Neural progenitor cell (in vitro differentiated cells): ENCODE results near the gene SEPTIN2.

ENCODE experiments used
- EZH2 ChIP-seq: fragments of 200-600 bp; sonication (generic); IDR thresholded peaks from 2 replicates; pipeline ENCODE4 v1.6.1; 2017; ENCODE audit warnings: antibody characterized with exemption, mild to moderate bottlenecking, moderate library complexity
- EZH2phosphoT487 ChIP-seq: fragments of 200-600 bp; sonication (generic); IDR thresholded peaks from 2 replicates; pipeline ENCODE4 v1.6.1; 2017; ENCODE audit warnings: antibody characterized with exemption
- TF ChIP-seq, protein P1 (sequence below): fragments of 200-600 bp; sonication (generic); IDR thresholded peaks from 2 replicates; pipeline ENCODE4 v1.5.1; 2017; ENCODE audit warnings: antibody characterized with exemption, mild to moderate bottlenecking

DNA sequence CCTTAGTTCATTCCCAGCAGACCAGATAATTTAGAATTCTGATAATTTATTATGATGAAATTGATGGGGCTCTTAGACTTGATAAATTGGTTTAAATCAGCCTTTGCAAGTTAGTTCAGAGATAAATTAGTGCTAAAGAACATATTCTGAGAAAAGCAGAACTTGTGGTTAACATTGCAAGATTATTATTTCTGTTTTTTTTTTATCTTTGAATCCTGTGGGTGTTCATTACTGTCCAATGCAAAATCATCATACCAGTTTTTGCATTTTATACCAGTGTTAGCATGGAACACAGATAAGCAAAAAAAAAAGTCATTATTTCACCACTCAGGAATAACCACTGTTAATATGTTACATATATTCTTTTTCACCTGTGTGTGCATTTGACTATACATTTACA is 9.1 kb downstream of the SEPTIN2 start:
- TF ChIP-seq, protein P1, sequence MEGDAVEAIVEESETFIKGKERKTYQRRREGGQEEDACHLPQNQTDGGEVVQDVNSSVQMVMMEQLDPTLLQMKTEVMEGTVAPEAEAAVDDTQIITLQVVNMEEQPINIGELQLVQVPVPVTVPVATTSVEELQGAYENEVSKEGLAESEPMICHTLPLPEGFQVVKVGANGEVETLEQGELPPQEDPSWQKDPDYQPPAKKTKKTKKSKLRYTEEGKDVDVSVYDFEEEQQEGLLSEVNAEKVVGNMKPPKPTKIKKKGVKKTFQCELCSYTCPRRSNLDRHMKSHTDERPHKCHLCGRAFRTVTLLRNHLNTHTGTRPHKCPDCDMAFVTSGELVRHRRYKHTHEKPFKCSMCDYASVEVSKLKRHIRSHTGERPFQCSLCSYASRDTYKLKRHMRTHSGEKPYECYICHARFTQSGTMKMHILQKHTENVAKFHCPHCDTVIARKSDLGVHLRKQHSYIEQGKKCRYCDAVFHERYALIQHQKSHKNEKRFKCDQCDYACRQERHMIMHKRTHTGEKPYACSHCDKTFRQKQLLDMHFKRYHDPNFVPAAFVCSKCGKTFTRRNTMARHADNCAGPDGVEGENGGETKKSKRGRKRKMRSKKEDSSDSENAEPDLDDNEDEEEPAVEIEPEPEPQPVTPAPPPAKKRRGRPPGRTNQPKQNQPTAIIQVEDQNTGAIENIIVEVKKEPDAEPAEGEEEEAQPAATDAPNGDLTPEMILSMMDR: no peak
- TF ChIP-seq EZH2 (no peak), EZH2phosphoT487 (no peak)
